ENCODE data around the gene IL1RL2.

Gene IL1RL2

GRCh38 chr2:102184018-102184417 lies 2.8 kb upstream of the IL1RL2 start:
- no peak for DNase-seq
- Histone ChIP-seq H3K79me2 (ENCODE audit: control insufficient read depth, insufficient read depth, low read length) (no peaks in the 10 kb centered on the region), H3K4ac (ENCODE audit: low read depth, low read length) (no peak overlapping the region), H3K4me2 (ENCODE audit: low read length) (no peak overlapping the region), H2BK5ac (ENCODE audit: low read length) (no peak overlapping the region), H4K5ac (ENCODE audit: low read length) (no peak overlapping the region), H3K18ac (ENCODE audit: low read length) (no peak overlapping the region), H3K79me1 (ENCODE audit: low read length) (no peaks in the 10 kb centered on the region), H3K23ac (ENCODE audit: low read length) (no peak overlapping the region), H3K27me3 (ENCODE audit: insufficient read depth, low read length, poor library complexity) (peaks cover 3% of the 10 kb centered on the region), H3K4me3 (ENCODE audit: low read length) (no peak overlapping the region), H2AK5ac (ENCODE audit: low read length) (no peak overlapping the region), H4K8ac (ENCODE audit: low read depth, low read length) (no peak overlapping the region), H2BK15ac (replicated peaks; ENCODE audit: low read depth) (no peak overlapping the region), H3K56ac (ENCODE audit: low read length) (no peak overlapping the region), H3K4me1 (ENCODE audit: control insufficient read depth, low read depth, low read length) (no peaks in the 10 kb centered on the region), H2BK120ac (ENCODE audit: low read depth, low read length) (no peak overlapping the region), H3K9ac (ENCODE audit: low read length) (no peak overlapping the region), H3K27ac (ENCODE audit: low read depth, low read length) (no peak overlapping the region), H3K36me3 (ENCODE audit: control insufficient read depth, insufficient read depth, low read length) (no peaks in the 10 kb centered on the region)
- WGBS (ENCODE audit: extremely low coverage, insufficient coverage, low lambda C conversion rate), result no CpG with 5 or more reads among the region's 2 CpGs

GRCh38 chr2:102184568-102184967 lies 2.3 kb upstream of the IL1RL2 start:
- Histone ChIP-seq H2BK120ac (ENCODE audit: low read depth, low read length) (no peak overlapping the region), H3K4ac (ENCODE audit: low read depth, low read length) (no peak overlapping the region), H2BK15ac (replicated peaks; ENCODE audit: low read depth) (no peak overlapping the region), H3K56ac (ENCODE audit: low read length) (no peak overlapping the region), H3K9ac (ENCODE audit: low read length) (no peak overlapping the region), H3K4me3 (ENCODE audit: low read length) (no peak overlapping the region), H3K18ac (ENCODE audit: low read length) (no peak overlapping the region), H2AK5ac (ENCODE audit: low read length) (no peak overlapping the region), H3K79me1 (ENCODE audit: low read length) (no peaks in the 10 kb centered on the region), H3K4me2 (ENCODE audit: low read length) (no peak overlapping the region), H3K23ac (ENCODE audit: low read length) (no peak overlapping the region), H2BK5ac (ENCODE audit: low read length) (no peak overlapping the region), H3K27ac (ENCODE audit: low read depth, low read length) (no peak overlapping the region), H4K5ac (ENCODE audit: low read length) (no peak overlapping the region), H3K4me1 (ENCODE audit: control insufficient read depth, low read depth, low read length) (no peaks in the 10 kb centered on the region), H4K8ac (ENCODE audit: low read depth, low read length) (no peak overlapping the region), H3K79me2 (ENCODE audit: control insufficient read depth, insufficient read depth, low read length) (no peaks in the 10 kb centered on the region), H3K36me3 (ENCODE audit: control insufficient read depth, insufficient read depth, low read length) (no peaks in the 10 kb centered on the region), H3K27me3 (ENCODE audit: insufficient read depth, low read length, poor library complexity) (peaks cover 3% of the 10 kb centered on the region)
- DNase-seq, result no peak
- WGBS (ENCODE audit: extremely low coverage, insufficient coverage, low lambda C conversion rate), result no CpG with 5 or more reads among the region's 1 CpG

- H4K5ac ChIP-seq (ENCODE audit: low read length), result no peak overlapping the region
- no peak overlapping the region for H4K8ac ChIP-seq (ENCODE audit: low read depth, low read length)
- WGBS (ENCODE audit: extremely low coverage, insufficient coverage, low lambda C conversion rate), result no CpG with 5 or more reads among the region's 2 CpGs
- no peak overlapping the region for H3K4me2 ChIP-seq (ENCODE audit: low read length)
- H3K27me3 ChIP-seq (ENCODE audit: insufficient read depth, low read length, poor library complexity), result peaks cover 3% of the 10 kb centered on the region
- H3K4ac ChIP-seq (ENCODE audit: low read depth, low read length), result no peak overlapping the region
- H2BK15ac ChIP-seq (replicated peaks; ENCODE audit: low read depth), result no peak overlapping the region
- H3K27ac ChIP-seq (ENCODE audit: low read depth, low read length), result no peak overlapping the region
- no peaks in the 10 kb centered on the region for H3K4me1 ChIP-seq (ENCODE audit: control insufficient read depth, low read depth, low read length)
- H3K23ac ChIP-seq (ENCODE audit: low read length), result no peak overlapping the region
- H2BK5ac ChIP-seq (ENCODE audit: low read length), result no peak overlapping the region
- DNase-seq, result no peak
- no peak overlapping the region for H2AK5ac ChIP-seq (ENCODE audit: low read length)
- no peak overlapping the region for H2BK120ac ChIP-seq (ENCODE audit: low read depth, low read length)
- no peak overlapping the region for H3K4me3 ChIP-seq (ENCODE audit: low read length)
- H3K36me3 ChIP-seq (ENCODE audit: control insufficient read depth, insufficient read depth, low read length), result no peaks in the 10 kb centered on the region
- no peak overlapping the region for H3K18ac ChIP-seq (ENCODE audit: low read length)
- H3K9ac ChIP-seq (ENCODE audit: low read length), result no peak overlapping the region
- no peak overlapping the region for H3K56ac ChIP-seq (ENCODE audit: low read length)
- no peaks in the 10 kb centered on the region for H3K79me1 ChIP-seq (ENCODE audit: low read length)
- no peaks in the 10 kb centered on the region for H3K79me2 ChIP-seq (ENCODE audit: control insufficient read depth, insufficient read depth, low read length)
Observed at GRCh38 chr2:102185347-102185746, 1.5 kb upstream of the IL1RL2 start.

- H3K9ac ChIP-seq (ENCODE audit: low read length), result no peak overlapping the region
- H2BK5ac ChIP-seq (ENCODE audit: low read length), result no peak overlapping the region
- WGBS (ENCODE audit: extremely low coverage, insufficient coverage, low lambda C conversion rate), result no CpG with 5 or more reads among the region's 50 CpGs
- H3K23ac ChIP-seq (ENCODE audit: low read length), result no peak overlapping the region
- DNase-seq, result peak; percentile 54
- no peak overlapping the region for H3K27ac ChIP-seq (ENCODE audit: low read depth, low read length)
- H2AK5ac ChIP-seq (ENCODE audit: low read length), result no peak overlapping the region
- H3K79me1 ChIP-seq (ENCODE audit: low read length), result no peaks in the 10 kb centered on the region
- no peak overlapping the region for H3K18ac ChIP-seq (ENCODE audit: low read length)
- no peaks in the 10 kb centered on the region for H3K4me1 ChIP-seq (ENCODE audit: control insufficient read depth, low read depth, low read length)
- H3K56ac ChIP-seq (ENCODE audit: low read length), result peak overlapping the region; percentile 77
- no peak overlapping the region for H3K4me3 ChIP-seq (ENCODE audit: low read length)
- H3K4ac ChIP-seq (ENCODE audit: low read depth, low read length), result no peak overlapping the region
- no peak overlapping the region for H4K8ac ChIP-seq (ENCODE audit: low read depth, low read length)
- H3K36me3 ChIP-seq (ENCODE audit: control insufficient read depth, insufficient read depth, low read length), result no peaks in the 10 kb centered on the region
- H3K79me2 ChIP-seq (ENCODE audit: control insufficient read depth, insufficient read depth, low read length), result no peaks in the 10 kb centered on the region
- peaks cover 3% of the 10 kb centered on the region for H3K27me3 ChIP-seq (ENCODE audit: insufficient read depth, low read length, poor library complexity)
- H2BK15ac ChIP-seq (replicated peaks; ENCODE audit: low read depth), result no peak overlapping the region
- no peak overlapping the region for H2BK120ac ChIP-seq (ENCODE audit: low read depth, low read length)
- peak overlapping the region; percentile 66 for H3K4me2 ChIP-seq (ENCODE audit: low read length)
- H4K5ac ChIP-seq (ENCODE audit: low read length), result no peak overlapping the region
Observed at GRCh38 chr2:102187496-102188150, 800 bp downstream of the IL1RL2 start.

- DNase-seq, result peak; percentile 25
- Histone ChIP-seq H3K4me1 (ENCODE audit: control insufficient read depth, low read depth, low read length) (no peaks in the 10 kb centered on the region), H2BK120ac (ENCODE audit: low read depth, low read length) (no peak overlapping the region), H4K8ac (ENCODE audit: low read depth, low read length) (no peak overlapping the region), H3K4ac (ENCODE audit: low read depth, low read length) (no peak overlapping the region), H3K56ac (ENCODE audit: low read length) (no peak overlapping the region), H3K4me2 (ENCODE audit: low read length) (no peak overlapping the region), H3K27me3 (ENCODE audit: insufficient read depth, low read length, poor library complexity) (peaks cover 3% of the 10 kb centered on the region), H2BK15ac (replicated peaks; ENCODE audit: low read depth) (no peak overlapping the region), H3K36me3 (ENCODE audit: control insufficient read depth, insufficient read depth, low read length) (no peaks in the 10 kb centered on the region), H2AK5ac (ENCODE audit: low read length) (no peak overlapping the region), H3K79me1 (ENCODE audit: low read length) (no peaks in the 10 kb centered on the region), H3K18ac (ENCODE audit: low read length) (no peak overlapping the region), H4K5ac (ENCODE audit: low read length) (no peak overlapping the region), H3K4me3 (ENCODE audit: low read length) (no peak overlapping the region), H3K9ac (ENCODE audit: low read length) (no peak overlapping the region), H3K27ac (ENCODE audit: low read depth, low read length) (peak overlapping the region; percentile 2), H3K79me2 (ENCODE audit: control insufficient read depth, insufficient read depth, low read length) (no peaks in the 10 kb centered on the region), H3K23ac (ENCODE audit: low read length) (no peak overlapping the region), H2BK5ac (ENCODE audit: low read length) (no peak overlapping the region)
- 100% methylated on average over 1 of the region's 10 CpGs for WGBS (ENCODE audit: extremely low coverage, insufficient coverage, low lambda C conversion rate)
Observed at GRCh38 chr2:102190430-102191107, 3.7 kb downstream of the IL1RL2 start.

Data from mesendoderm (in vitro differentiated cells).